NCI-H1105 treated with DMSO at 0.1 percent for 48 hours (cell line): Measurements from ENCODE around the gene LONRF2.

Experiments
- DNase-seq: peaks from one replicate; lab custom pipeline; 2025; lab: John Stamatoyannopoulos, UW

The LONRF2 gene

GRCh38 chr2:100235581-100235980, 86.7 kb downstream of the LONRF2 start:
- no peak for DNase-seq

- no peak for DNase-seq
Observed at GRCh38 chr2:100235098-100235497, 87.2 kb downstream of the LONRF2 start.

DNA sequence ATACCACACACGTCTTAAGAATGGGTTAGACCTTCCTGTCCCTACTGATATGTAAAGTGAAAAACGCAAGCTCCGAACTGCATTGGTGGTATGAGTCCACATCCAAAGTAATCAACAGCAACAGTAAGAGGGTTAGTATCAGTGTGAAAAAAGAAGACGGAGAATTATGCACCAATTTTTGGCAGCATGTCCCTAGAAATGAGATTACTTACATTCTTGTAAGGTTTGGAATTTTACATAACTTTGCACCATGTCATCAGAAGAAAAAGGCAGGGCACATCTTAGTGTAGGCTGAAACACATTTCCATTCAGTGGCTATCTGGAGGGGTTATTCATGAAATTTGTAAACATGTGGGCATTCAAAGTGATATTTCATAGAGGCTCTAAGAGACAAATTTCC, 88.2 kb downstream of the LONRF2 start:
- no peak for DNase-seq

- no peak for DNase-seq
Observed at GRCh38 chr2:100233061-100233460, 89.2 kb downstream of the LONRF2 start.

- no peak for DNase-seq
Observed at GRCh38 chr2:100230754-100231153, 91.5 kb downstream of the LONRF2 start.

DNA sequence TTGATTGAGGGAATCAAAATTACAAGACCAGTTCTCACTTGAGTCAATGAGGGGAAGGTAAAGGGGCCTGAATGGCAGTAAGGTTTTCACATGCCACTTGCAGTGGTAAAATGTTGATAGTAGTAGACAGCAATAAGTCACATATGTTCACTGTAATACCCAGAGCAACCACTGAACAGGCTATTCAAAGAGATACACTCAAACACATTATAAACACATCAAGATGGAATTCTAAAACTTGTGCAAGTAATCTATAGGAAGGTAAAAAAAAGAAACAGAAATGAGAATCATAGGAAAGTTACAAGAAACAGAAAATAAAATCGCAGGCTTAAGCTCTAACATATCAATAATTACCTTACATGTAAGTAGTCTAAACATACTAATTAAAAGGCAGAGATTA, 93.3 kb downstream of the LONRF2 start:
- DNase-seq: no peak

GRCh38 chr2:100228415-100228814, 93.9 kb downstream of the LONRF2 start:
- no peak for DNase-seq

- DNase-seq: no peak
Observed at GRCh38 chr2:100224988-100225710, 97.2 kb downstream of the LONRF2 start.

GRCh38 chr2:100223502-100223901, 98.8 kb downstream of the LONRF2 start:
- DNase-seq: no peak
